BE2C (cell line): Measurements from ENCODE around the gene GRIA2.
A peak's percentile ranks its signal among the peaks of the same experiment; 100 is the strongest.

Source experiments
- DNase-seq: peaks from one replicate; pipeline ENCODE4 v3.0.0-alpha.2; 2020
- H3K27me3 ChIP-seq: fragments of 250-450 bp; sonication (Bioruptor Pico); 2 replicates; pipeline ENCODE4 v1.5.1; 2020; ENCODE audit warnings: mild to moderate bottlenecking
- H3K36me3 ChIP-seq: fragments of 250-450 bp; sonication (Bioruptor Pico); 2 replicates; pipeline ENCODE4 v1.5.1; 2020; ENCODE audit warnings: mild to moderate bottlenecking
- H3K4me1 ChIP-seq: fragments of 250-450 bp; sonication (Bioruptor Pico); 2 replicates; pipeline ENCODE4 v1.5.1; 2020
- H3K4me3 ChIP-seq: 2 replicates; pipeline ENCODE4 v1.5.1; 2011; ENCODE audit warnings: low read depth, low read length
- H3K9me3 ChIP-seq: fragments of 250-450 bp; sonication (Bioruptor Pico); 2 replicates; pipeline ENCODE4 v1.5.1; 2020
- TF ChIP-seq, protein P1 (sequence below): IDR thresholded peaks from 2 replicates; pipeline ENCODE4 v1.5.1; 2012; ENCODE audit warnings: mild to moderate bottlenecking, low read depth, low read length

The GRIA2 gene

DNA sequence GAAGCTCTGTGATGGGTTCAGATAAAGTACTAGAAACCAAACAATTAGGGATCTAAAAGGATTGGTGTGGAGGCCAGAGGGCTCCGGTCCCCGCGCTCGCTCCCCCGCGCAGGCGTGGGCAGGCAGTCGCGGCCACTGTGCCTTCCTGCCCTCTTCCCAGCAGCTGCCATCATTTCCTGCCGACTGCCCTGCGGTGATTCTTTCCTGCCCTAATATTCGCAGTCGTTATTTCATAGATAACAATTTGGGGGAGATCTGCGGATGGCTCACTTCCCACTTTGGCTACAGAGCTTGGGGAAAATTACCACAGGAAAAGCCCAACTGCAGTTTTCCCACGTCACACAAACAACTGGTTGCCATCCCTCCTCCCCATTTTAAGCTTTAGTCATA, 2.2 kb downstream of the GRIA2 start:
- H3K27me3 ChIP-seq = peaks cover 52% of the 10 kb centered on the region
- DNase-seq = peak; percentile 7
- H3K9me3 ChIP-seq = no peaks in the 10 kb centered on the region
- TF ChIP-seq, protein P1, sequence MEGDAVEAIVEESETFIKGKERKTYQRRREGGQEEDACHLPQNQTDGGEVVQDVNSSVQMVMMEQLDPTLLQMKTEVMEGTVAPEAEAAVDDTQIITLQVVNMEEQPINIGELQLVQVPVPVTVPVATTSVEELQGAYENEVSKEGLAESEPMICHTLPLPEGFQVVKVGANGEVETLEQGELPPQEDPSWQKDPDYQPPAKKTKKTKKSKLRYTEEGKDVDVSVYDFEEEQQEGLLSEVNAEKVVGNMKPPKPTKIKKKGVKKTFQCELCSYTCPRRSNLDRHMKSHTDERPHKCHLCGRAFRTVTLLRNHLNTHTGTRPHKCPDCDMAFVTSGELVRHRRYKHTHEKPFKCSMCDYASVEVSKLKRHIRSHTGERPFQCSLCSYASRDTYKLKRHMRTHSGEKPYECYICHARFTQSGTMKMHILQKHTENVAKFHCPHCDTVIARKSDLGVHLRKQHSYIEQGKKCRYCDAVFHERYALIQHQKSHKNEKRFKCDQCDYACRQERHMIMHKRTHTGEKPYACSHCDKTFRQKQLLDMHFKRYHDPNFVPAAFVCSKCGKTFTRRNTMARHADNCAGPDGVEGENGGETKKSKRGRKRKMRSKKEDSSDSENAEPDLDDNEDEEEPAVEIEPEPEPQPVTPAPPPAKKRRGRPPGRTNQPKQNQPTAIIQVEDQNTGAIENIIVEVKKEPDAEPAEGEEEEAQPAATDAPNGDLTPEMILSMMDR = no peak
- peak overlapping the region; percentile 64 for H3K4me3 ChIP-seq
- peaks cover 3% of the 10 kb centered on the region; the same call in 1 of the 2 replicates for H3K4me1 ChIP-seq
- no peaks in the 10 kb centered on the region for H3K36me3 ChIP-seq

DNA sequence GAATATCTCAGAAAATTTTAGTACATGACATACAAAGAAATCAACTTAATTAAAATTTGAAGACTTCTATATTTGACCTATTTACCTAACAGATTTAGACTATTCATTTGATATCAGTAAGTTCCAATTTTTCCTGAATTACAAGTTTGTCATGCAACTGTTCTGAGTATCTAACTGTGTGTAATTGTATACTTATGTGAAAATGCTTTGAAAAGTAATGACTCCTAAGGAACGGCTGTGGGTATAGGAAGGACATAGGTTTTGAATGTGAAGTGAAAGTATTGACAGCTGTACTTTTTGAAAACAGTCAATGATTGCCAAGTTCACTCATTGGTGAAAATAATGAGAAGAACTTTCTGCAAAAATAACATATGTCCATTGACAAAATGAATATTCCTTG, 2.9 kb downstream of the GRIA2 start:
- Histone ChIP-seq H3K4me1 (peaks cover 3% of the 10 kb centered on the region; the same call in 1 of the 2 replicates), H3K27me3 (peaks cover 52% of the 10 kb centered on the region), H3K9me3 (no peaks in the 10 kb centered on the region), H3K36me3 (no peaks in the 10 kb centered on the region), H3K4me3 (no peak overlapping the region)
- TF ChIP-seq, protein P1 = no peak
- no peak for DNase-seq

DNA sequence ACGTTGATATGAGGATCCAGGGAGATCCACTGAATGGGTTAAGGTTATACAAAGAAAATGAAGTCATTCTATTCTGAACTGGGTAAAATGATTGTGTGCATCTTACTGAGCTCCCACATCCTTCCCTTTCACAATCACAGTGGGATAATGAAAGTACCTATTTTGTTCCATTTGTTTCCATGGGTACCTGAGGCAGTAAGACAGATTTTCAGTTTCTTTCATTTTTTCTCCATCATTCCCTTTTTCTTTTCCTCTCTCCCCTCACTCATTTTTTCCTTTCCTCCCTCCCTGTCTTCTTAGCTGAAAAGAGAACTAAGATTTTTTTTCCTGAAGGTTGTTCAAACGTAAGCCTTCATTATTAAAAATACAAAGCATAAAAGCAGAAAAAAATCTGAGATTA, 4.6 kb downstream of the GRIA2 start:
- H3K27me3 ChIP-seq = peaks cover 40% of the 10 kb centered on the region
- DNase-seq = no peak
- TF ChIP-seq, protein P1 = no peak

DNA sequence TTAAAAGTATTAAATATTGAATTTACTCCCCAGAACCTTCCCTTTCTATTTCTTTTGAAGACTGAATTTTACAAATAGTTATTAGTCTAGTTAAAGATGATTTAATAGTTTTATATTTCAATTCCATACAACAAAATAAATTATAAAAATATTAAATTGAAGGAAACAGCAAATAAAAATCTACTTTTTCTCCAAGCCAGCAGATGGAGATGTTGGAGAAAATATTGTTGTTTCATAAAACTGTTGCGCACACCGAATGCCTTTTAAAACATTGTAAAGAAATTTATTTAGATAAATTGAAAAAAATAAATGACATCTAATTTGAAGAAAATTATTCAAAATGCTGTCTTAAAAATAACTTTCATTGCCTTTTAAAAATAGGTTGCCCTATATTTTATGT, 5.5 kb downstream of the GRIA2 start:
- Histone ChIP-seq H3K9me3 (no peaks in the 10 kb centered on the region), H3K4me1 (no peaks in the 10 kb centered on the region), H3K27me3 (peaks cover 31% of the 10 kb centered on the region), H3K4me3 (no peak overlapping the region), H3K36me3 (no peaks in the 10 kb centered on the region)
- no peak for DNase-seq
- TF ChIP-seq, protein P1 = no peak

More for the DNA sequence above, 4.6 kb downstream of the GRIA2 start:
- H3K9me3 ChIP-seq = no peaks in the 10 kb centered on the region
- no peaks in the 10 kb centered on the region for H3K4me1 ChIP-seq
- H3K4me3 ChIP-seq = no peak overlapping the region
- H3K36me3 ChIP-seq = no peaks in the 10 kb centered on the region

DNA sequence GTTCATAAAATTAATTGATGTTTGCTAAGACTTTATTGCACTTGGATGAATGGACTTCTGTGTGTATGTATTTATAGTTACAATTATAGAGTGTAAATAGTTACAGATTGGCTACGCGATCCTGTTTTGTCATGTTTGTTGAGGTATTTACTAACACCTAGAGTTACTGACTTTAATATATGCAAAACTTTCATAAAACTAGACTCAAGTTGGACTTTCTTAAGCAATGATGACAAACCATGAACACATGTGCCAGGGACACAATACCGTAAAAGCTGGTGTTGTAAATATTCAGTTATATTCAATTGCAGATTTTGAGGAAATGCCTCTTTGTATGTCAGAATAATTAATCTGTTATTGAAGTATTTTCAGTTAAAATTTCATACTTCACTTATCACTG, 6.1 kb downstream of the GRIA2 start:
- no peak overlapping the region for H3K4me3 ChIP-seq
- H3K4me1 ChIP-seq = no peaks in the 10 kb centered on the region
- TF ChIP-seq, protein P1 = no peak
- H3K27me3 ChIP-seq = peaks cover 25% of the 10 kb centered on the region
- no peak for DNase-seq
- no peaks in the 10 kb centered on the region for H3K36me3 ChIP-seq
- no peaks in the 10 kb centered on the region for H3K9me3 ChIP-seq

DNA sequence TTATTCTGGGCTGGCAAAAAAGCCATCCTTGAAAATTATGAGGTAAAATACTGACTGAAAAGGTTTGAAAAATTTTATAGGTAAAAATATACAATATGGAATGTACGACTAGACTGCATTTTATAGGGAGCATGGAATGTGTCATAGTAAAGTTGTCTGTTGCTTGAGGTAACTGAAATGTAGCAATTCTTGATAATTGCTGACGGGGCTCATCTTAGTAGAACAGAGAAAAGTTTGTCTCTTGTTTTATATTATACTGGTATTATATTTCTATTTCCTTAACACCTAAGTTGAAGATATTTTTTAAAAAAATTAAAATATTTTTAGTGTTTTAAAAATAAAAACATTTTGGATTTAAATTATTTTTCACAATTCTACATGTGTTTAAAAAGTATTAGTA, 11.0 kb downstream of the GRIA2 start:
- Histone ChIP-seq H3K4me3 (no peak overlapping the region), H3K9me3 (no peaks in the 10 kb centered on the region), H3K36me3 (no peaks in the 10 kb centered on the region), H3K4me1 (no peaks in the 10 kb centered on the region), H3K27me3 (no peaks in the 10 kb centered on the region; the same call in 1 of the 2 replicates)
- no peak for DNase-seq
- TF ChIP-seq, protein P1 = no peak
